Keratinocyte (primary cell): ENCODE results near the gene CASR. TPM values are rescaled to one million over a fixed set of nuclear protein-coding genes. Genes with fewer than 3 reads are reported as not detected.

Experiments used
- DNase-seq: peaks from one replicate; pipeline ENCODE4 v3.0.0-alpha.2; 2011; ENCODE audit warnings: low read depth, missing footprints, low spot score
- FAIRE-seq: peaks from 2 replicates; lab custom pipeline; 2011; peaks lifted over from hg19 to GRCh38; lab: Jason Lieb, UNC
- H2AFZ ChIP-seq: 2 replicates; pipeline ENCODE4 v1.6.0; 2012; ENCODE audit warnings: low read length, control low read depth, inconsistent platforms; ENCODE audit not compliant: control insufficient read depth
- H3K27ac ChIP-seq: 2 replicates; pipeline ENCODE4 v1.5.1; 2011; ENCODE audit warnings: low read length; ENCODE audit not compliant: control insufficient read depth, insufficient read depth
- H3K27me3 ChIP-seq: 3 replicates; pipeline ENCODE4 v1.6.0; 2011; ENCODE audit warnings: low read length; ENCODE audit not compliant: control insufficient read depth, insufficient read depth; ENCODE audit errors: extremely low read depth
- H3K36me3 ChIP-seq, 2 experiments: 2 replicates in 1 of 2; 3 replicates in 1 of 2; pipeline ENCODE4 v1.5.1; 2011; ENCODE audit warnings: low read length in 2 of 2, mild to moderate bottlenecking in 1 of 2; ENCODE audit not compliant: control insufficient read depth in 2 of 2, insufficient read depth in 2 of 2; ENCODE audit errors: extremely low read depth in 1 of 2
- H3K4me1 ChIP-seq: 3 replicates; pipeline ENCODE4 v1.5.1; 2011; ENCODE audit warnings: low read length; ENCODE audit not compliant: control insufficient read depth, insufficient read depth; ENCODE audit errors: extremely low read depth
- H3K4me2 ChIP-seq: 3 replicates; pipeline ENCODE4 v1.6.0; 2011; ENCODE audit warnings: low read depth, low read length; ENCODE audit not compliant: control insufficient read depth, insufficient read depth; ENCODE audit errors: extremely low read depth
- H3K4me3 ChIP-seq, 3 experiments: fragments of 200-600 bp in 1 of 3; sonication (generic) in 1 of 3; 2 replicates in 2 of 3; 3 replicates in 1 of 3; pipeline ENCODE4 v1.5.1; 2011 to 2016; ENCODE audit warnings: low read length in 3 of 3, mild to moderate bottlenecking in 3 of 3, control low read depth in 2 of 3, inconsistent platforms in 1 of 3, low read depth in 1 of 3, mixed read lengths in 1 of 3, mixed run types in 1 of 3, moderate library complexity in 1 of 3; ENCODE audit not compliant: control insufficient read depth in 2 of 3, insufficient read depth in 2 of 3; ENCODE audit errors: extremely low read depth in 1 of 3
- H3K79me2 ChIP-seq: 2 replicates; pipeline ENCODE4 v1.6.0; 2012; ENCODE audit warnings: low read length; ENCODE audit not compliant: control insufficient read depth, insufficient read depth
- H3K9ac ChIP-seq: 3 replicates; pipeline ENCODE4 v1.6.0; 2011; ENCODE audit warnings: low read length; ENCODE audit not compliant: control insufficient read depth, insufficient read depth; ENCODE audit errors: extremely low read depth
- H3K9me1 ChIP-seq: 3 replicates; pipeline ENCODE4 v1.6.0; 2011; ENCODE audit warnings: low read length; ENCODE audit not compliant: control insufficient read depth, insufficient read depth; ENCODE audit errors: extremely low read depth
- H3K9me3 ChIP-seq: 2 replicates; pipeline ENCODE4 v1.5.1; 2012; ENCODE audit warnings: low read depth, low read length; ENCODE audit not compliant: control insufficient read depth
- H4K20me1 ChIP-seq: 3 replicates; pipeline ENCODE4 v1.6.0; 2011; ENCODE audit warnings: low read length; ENCODE audit not compliant: control insufficient read depth, insufficient read depth; ENCODE audit errors: extremely low read depth
- CTCF ChIP-seq, 3 experiments: IDR thresholded peaks in 1 of 3; conservative IDR thresholded peaks in 1 of 3; optimal IDR thresholded peaks in 1 of 3; 2 replicates in 2 of 3; 3 replicates in 1 of 3; pipeline versions ENCODE3 to v1.5.1; 2011; ENCODE audit warnings: low read length in 3 of 3, mild to moderate bottlenecking in 3 of 3, moderate library complexity in 2 of 3, control low read depth in 1 of 3, inconsistent platforms in 1 of 3; ENCODE audit not compliant: insufficient read depth in 2 of 3; ENCODE audit errors: extremely low read depth in 1 of 3
- EZH2 ChIP-seq: IDR thresholded peaks from one replicate; pipeline ENCODE4 v1.6.1; 2012; ENCODE audit warnings: inconsistent platforms, mild to moderate bottlenecking, low read length, moderate library complexity
- dilution Hi-C: fragments of 300-500 bp; cut with MboI; formaldehyde crosslinking; loops from one replicate; pipeline ENCODE4 v1.7.0; 2020; ENCODE audit warnings: low sequenced_read_pairs; ENCODE audit not compliant: extremely low pct_ligation_motif_present
- polyA plus RNA-seq, 5 experiments: library from polyadenylated mRNA; depleted of rRNA in 3 of 5; stranded (reverse) in 3 of 5; stranded (forward) in 1 of 5; unstranded in 1 of 5; fragments of >200 nt; gene quantifications; 1 replicate in 1 of 5; 2 replicates in 3 of 5; 3 replicates in 1 of 5; pipeline versions ENCODE4 v1.2.1 to v1.2.3, GENCODE V29; 2011 to 2012; ENCODE audit warnings: missing spikeins in 2 of 5, low read depth in 1 of 5, low replicate concordance in 1 of 5

The CASR gene
- polyA plus RNA-seq, 1 donor (not counting 4 experiments of a cell fraction or from before 2014, with no cell fraction given), result not detected

DNA sequence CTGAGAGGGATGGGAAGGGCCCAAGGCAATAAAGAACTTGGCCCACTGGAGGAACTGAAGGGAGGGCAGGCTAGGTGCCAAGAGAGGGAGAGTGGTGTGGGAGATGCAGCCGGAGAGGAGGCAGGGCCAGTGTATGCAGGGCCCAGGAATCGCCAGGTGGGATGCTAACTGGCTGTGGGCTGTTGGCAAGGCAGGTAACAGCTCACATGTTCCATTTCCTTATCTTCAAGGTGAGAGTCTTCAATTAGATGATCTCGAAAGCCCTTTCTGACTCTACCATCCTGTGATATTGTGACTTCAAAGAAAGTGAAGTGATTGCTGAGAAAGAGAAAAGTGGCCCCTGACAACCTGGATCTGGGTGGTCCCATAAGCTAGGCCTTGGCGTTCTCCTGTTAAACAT lies 49.0 kb downstream of the CASR start:
- Histone ChIP-seq H3K9ac (no peak overlapping the region), H3K4me1 (no peaks in the 10 kb centered on the region), H3K9me1 (no peaks in the 10 kb centered on the region), H3K27ac (no peak overlapping the region), H3K79me2 (no peaks in the 10 kb centered on the region), H3K36me3 (no peaks in the 10 kb centered on the region), H4K20me1 (no peaks in the 10 kb centered on the region), H3K9me3 (no peaks in the 10 kb centered on the region), H3K4me3 (no peak overlapping the region), H2AFZ (no peak overlapping the region), H3K4me2 (no peak overlapping the region), H3K27me3 (peaks cover 8% of the 10 kb centered on the region)
- dilution Hi-C loops, result no loop called here
- no peak for FAIRE-seq
- no peak for DNase-seq
- TF ChIP-seq CTCF (optimal IDR thresholded peaks at IDR 0.05 in 1 of 3, IDR thresholded peaks at IDR 0.05 in 1 of 3, conservative IDR thresholded peaks at IDR 0.05 in 1 of 3; ENCODE audit: extremely low read depth in 1 of 3, insufficient read depth in 2 of 3, low read length in 3 of 3), result no peak
- no peak for TF ChIP-seq EZH2

GRCh38 chr3:122233101-122233952 lies 49.9 kb downstream of the CASR start:
- Histone ChIP-seq H3K9me1 (no peaks in the 10 kb centered on the region), H3K4me1 (no peaks in the 10 kb centered on the region), H4K20me1 (no peaks in the 10 kb centered on the region), H3K4me2 (no peak overlapping the region), H3K27me3 (peaks cover 8% of the 10 kb centered on the region), H3K27ac (no peak overlapping the region), H3K4me3 (no peak overlapping the region), H3K36me3 (no peaks in the 10 kb centered on the region), H3K9me3 (no peaks in the 10 kb centered on the region), H3K79me2 (no peaks in the 10 kb centered on the region), H3K9ac (no peak overlapping the region), H2AFZ (no peak overlapping the region)
- TF ChIP-seq EZH2, result no peak
- TF ChIP-seq CTCF (optimal IDR thresholded peaks at IDR 0.05 in 1 of 3, IDR thresholded peaks at IDR 0.05 in 1 of 3, conservative IDR thresholded peaks at IDR 0.05 in 1 of 3; ENCODE audit: extremely low read depth in 1 of 3, insufficient read depth in 2 of 3, low read length in 3 of 3), result no peak
- DNase-seq, result no peak
- dilution Hi-C loops, result no loop called here
- FAIRE-seq, result no peak
